Measurements from ENCODE around the gene SLC2A4. TPM values are rescaled to one million over a fixed set of nuclear protein-coding genes. Genes with fewer than 3 reads are reported as not detected.
A peak's percentile ranks its signal among the peaks of the same experiment; 100 is the strongest.

SLC2A4 gene
- total and polyA plus RNA-seq, 2 experiments from 2014 or later, result 6.3 to 13.6 TPM

- DNase-seq (ENCODE audit: low spot score) (no peak), ATAC-seq (no peak)
- peaks cover 23% of the 10 kb centered on the region for H3F3A ChIP-seq (replicated peaks; ENCODE audit: low read depth)
- H3K27ac Mint-ChIP-seq, result no peak overlapping the region
- peaks cover 4% of the 10 kb centered on the region; the same call in 1 of the 2 replicates for H4K20me1 ChIP-seq (replicated peaks; ENCODE audit: insufficient read depth)
- H3K4me1 Mint-ChIP-seq, result peaks cover 37% of the 10 kb centered on the region
- no peak overlapping the region for H2AFZ ChIP-seq
- H3K79me2 ChIP-seq (replicated peaks; ENCODE audit: insufficient read depth), result no peaks in the 10 kb centered on the region
- TF ChIP-seq EZH2 (IDR thresholded peaks at IDR 0.05; ENCODE audit: low read depth, unreplicated experiment), result no peak
- no peak for TF ChIP-seq STAT1 (IDR thresholded peaks at IDR 0.05; ENCODE audit: unreplicated experiment)
- no peak for TF ChIP-seq JUNB (IDR thresholded peaks at IDR 0.05; ENCODE audit: unreplicated experiment)
- TF ChIP-seq CREB1 (CRISPR knock-in tag; IDR thresholded peaks at IDR 0.05; ENCODE audit: low read depth), result no peak
- no peak; the same call in 1 of the 2 replicates for TF ChIP-seq POLR2AphosphoS5 (IDR thresholded peaks at IDR 0.05; ENCODE audit: low read depth)
- TF ChIP-seq ETS1 (IDR thresholded peaks at IDR 0.05), result no peak
- TF ChIP-seq NANOG (IDR thresholded peaks at IDR 0.05; ENCODE audit: borderline replicate concordance), result no peak
- no peak for TF ChIP-seq ZNF114 (CRISPR knock-in tag; IDR thresholded peaks at IDR 0.05)
- no peak for TF ChIP-seq ZNF331 (CRISPR knock-in tag; IDR thresholded peaks at IDR 0.05; ENCODE audit: low read depth)
- TF ChIP-seq ZNF462 (CRISPR knock-in tag; IDR thresholded peaks at IDR 0.05), result no peak
- no peak for TF ChIP-seq CTCF (conservative IDR thresholded peaks at IDR 0.05; ENCODE audit: low read depth in 2 of 2)
- H3K4me3 ChIP-seq, result no peak overlapping the region
- H3K27me3 ChIP-seq (ENCODE audit: insufficient read depth), result peaks cover 18% of the 10 kb centered on the region
- no peak overlapping the region for H3K27ac ChIP-seq (ENCODE audit: low read depth)
- H3K4me1 ChIP-seq (ENCODE audit: insufficient read depth), result peaks cover 21% of the 10 kb centered on the region
- H3K9me3 Mint-ChIP-seq, result peaks cover 9% of the 10 kb centered on the region; the same call in 1 of the 3 replicates
- 0 out of 2 replicates have a peak overlapping the region, but pooled peaks have one; percentile 17 for H3K4me2 ChIP-seq
- H3K36me3 ChIP-seq (ENCODE audit: insufficient read depth), result no peaks in the 10 kb centered on the region
- H3K9me2 ChIP-seq (ENCODE audit: insufficient read depth), result no peaks in the 10 kb centered on the region
- H3K36me3 Mint-ChIP-seq (ENCODE audit: low read depth), result peaks cover 11% of the 10 kb centered on the region; the same call in 2 of the 3 replicates
- no peak overlapping the region for H3K4me3 Mint-ChIP-seq
- H3K27me3 Mint-ChIP-seq (ENCODE audit: insufficient read depth, low read depth, poor library complexity), result peaks cover 32% of the 10 kb centered on the region
These were observed 10.7 kb downstream of the SLC2A4 start for GRCh38 chr17:7292194-7292593.

Data from GM23338 (cell line).